HFF-Myc (cell line): Measurements from ENCODE around the gene ACOT11.

Source experiments
- DNase-seq: peaks from one replicate; pipeline ENCODE4 v3.0.0-alpha.2; 2011; ENCODE audit warnings: low read depth; ENCODE audit errors: extremely low read depth
- H3K4me3 ChIP-seq: replicated peaks from 2 replicates; pipeline ENCODE4 v1.5.1; 2011; ENCODE audit warnings: low read depth, mild to moderate bottlenecking, control low read depth, low read length
- CTCF ChIP-seq: IDR thresholded peaks from 2 replicates; pipeline ENCODE4 v1.5.1; 2012; ENCODE audit warnings: mild to moderate bottlenecking, low read depth, low read length, control low read depth; ENCODE audit errors: missing control alignments

ACOT11 gene

GRCh38 chr1:54538538-54538937 is 9.5 kb upstream of the ACOT11 start:
- TF ChIP-seq CTCF = no peak
- no peak for DNase-seq
- H3K4me3 ChIP-seq = no peak overlapping the region

GRCh38 chr1:54540582-54541295 is 7.3 kb upstream of the ACOT11 start:
- no peak for TF ChIP-seq CTCF
- H3K4me3 ChIP-seq = no peak overlapping the region
- no peak for DNase-seq

GRCh38 chr1:54542120-54542961 is 5.7 kb upstream of the ACOT11 start:
- no peak for TF ChIP-seq CTCF
- no peak for DNase-seq
- H3K4me3 ChIP-seq = peak overlapping the region; percentile 46

GRCh38 chr1:54542962-54543539 is 5.0 kb upstream of the ACOT11 start:
- TF ChIP-seq CTCF = no peak
- DNase-seq = no peak

GRCh38 chr1:54543729-54544496 is 4.1 kb upstream of the ACOT11 start:
- DNase-seq = no peak
- TF ChIP-seq CTCF = no peak
- no peak overlapping the region for H3K4me3 ChIP-seq

More at GRCh38 chr1:54542962-54543539, 5.0 kb upstream of the ACOT11 start:
- peak overlapping the region; percentile 46 for H3K4me3 ChIP-seq

- H3K4me3 ChIP-seq = no peak overlapping the region
- TF ChIP-seq CTCF = no peak
- DNase-seq = no peak
These were observed 2.0 kb upstream of the ACOT11 start for GRCh38 chr1:54545916-54546635.
